Tibial nerve (tissue), 4 donors: ENCODE results near the gene ZNF513. TPM values are rescaled to one million over a fixed set of nuclear protein-coding genes. Genes with fewer than 3 reads are reported as not detected.
"Not testable (repeated sequence)": the region's sequence is repeated elsewhere in the genome, so short reads cannot be mapped to it uniquely, and the experiment has no call there.

Experiments
- DNase-seq, 2 donors: peaks; one replicate each; pipeline ENCODE4 v3.0.0-alpha.2; 2019; ENCODE audit warnings: low spot score in 2 of 2
- H3K27ac ChIP-seq, 4 donors: fragments of 200-600 bp; sonication (generic) in 3 of 4; one replicate each; pipeline ENCODE4 v1.5.1; 2017 to 2019; ENCODE audit warnings: mild to moderate bottlenecking in 1 of 4
- H3K27me3 ChIP-seq, 2 donors: fragments of 200-600 bp; sonication (generic) in 1 of 2; one replicate each; pipeline versions ENCODE4 v1.5.1 to v1.6.0; 2017 to 2019
- H3K36me3 ChIP-seq, 3 donors: fragments of 200-600 bp; sonication (generic); one replicate each; pipeline ENCODE4 v1.5.1; 2018 to 2019
- H3K4me1 ChIP-seq, 4 donors: fragments of 200-600 bp; sonication (generic) in 3 of 4; one replicate each; pipeline ENCODE4 v1.5.1; 2017 to 2019
- H3K4me3 ChIP-seq, 4 donors: fragments of 200-600 bp; sonication (generic) in 3 of 4; one replicate each; pipeline ENCODE4 v1.5.1; 2017 to 2019; ENCODE audit warnings: mild to moderate bottlenecking in 1 of 4, moderate library complexity in 1 of 4
- H3K9me3 ChIP-seq, 4 donors: fragments of 200-600 bp; sonication (generic) in 3 of 4; one replicate each; pipeline ENCODE4 v1.5.1; 2017 to 2019
- CTCF ChIP-seq, 5 experiments: fragments of 200-600 bp in 3 of 5; fragments of 450-650 bp in 2 of 5; sonication (generic) in 3 of 5; IDR thresholded peaks; one replicate each; pipeline ENCODE4 v1.5.1; 2016 to 2019; ENCODE audit warnings: antibody characterized with exemption in 5 of 5, mild to moderate bottlenecking in 3 of 5, moderate library complexity in 2 of 5
- EP300 ChIP-seq, 2 donors: sonication (generic); formaldehyde crosslinking; IDR thresholded peaks; one replicate each; pipeline ENCODE4 v1.6.1; 2017; ENCODE audit warnings: antibody characterized with exemption in 2 of 2, mild to moderate bottlenecking in 1 of 2
- POLR2A ChIP-seq, 2 donors: fragments of 450-650 bp; IDR thresholded peaks; one replicate each; pipeline ENCODE4 v1.6.1; 2017; ENCODE audit warnings: antibody characterized with exemption in 2 of 2, mild to moderate bottlenecking in 2 of 2, moderate library complexity in 2 of 2
- WGBS, 2 donors: methylation state at CpG; one replicate each; pipeline ENCODE4 v1.1.5; 2018; 5-methylcytosine and 5-hydroxymethylcytosine counted together
- total RNA-seq, 4 donors: library from RNA; depleted of rRNA; stranded (reverse); fragments of >200 nt; gene quantifications; one replicate each; pipeline ENCODE4 v1.1.0, GENCODE V29; 2016

The ZNF513 gene
- total RNA-seq, 4 donors from 2014 or later: 12.9 to 16.8 (median 14.4) TPM

GRCh38 chr2:27353762-27354596 lies 26.6 kb downstream of the ZNF513 start:
- no peak for DNase-seq
- H3K27ac ChIP-seq: no peak overlapping the region
- H3K4me3 ChIP-seq: no peak overlapping the region
- no peaks in the 10 kb centered on the region for H3K9me3 ChIP-seq
- H3K36me3 ChIP-seq: no peaks in the 10 kb centered on the region
- H3K4me1 ChIP-seq: peaks cover 0 to 54% (median 18%) of the 10 kb centered on the region in 4 donors
- no peaks in the 10 kb centered on the region for H3K27me3 ChIP-seq
- TF ChIP-seq POLR2A (IDR thresholded peaks at IDR 0.05) (no peak), CTCF (IDR thresholded peaks at IDR 0.05) (no peak), EP300 (IDR thresholded peaks at IDR 0.05) (no peak)
- 73 to 77% methylated on average over 7 of the region's 7 CpGs for WGBS, 2 donors

- H3K27ac ChIP-seq, DNase-seq, H3K9me3 ChIP-seq, H3K27me3 ChIP-seq, H3K4me3 ChIP-seq, H3K36me3 ChIP-seq: not testable (repeated sequence)
- 91 to 95% methylated on average over 5 of the region's 5 CpGs for WGBS, 2 donors
- peaks cover 0 to 54% (median 18%) of the 10 kb centered on the region in 4 donors for H3K4me1 ChIP-seq
These were observed 27.2 kb downstream of the ZNF513 start for GRCh38 chr2:27353386-27353761.

- Histone ChIP-seq H3K4me1 (peaks cover 0 to 52% (median 13%) of the 10 kb centered on the region in 4 donors), H3K36me3 (no peaks in the 10 kb centered on the region), H3K9me3 (no peaks in the 10 kb centered on the region), H3K27me3 (no peaks in the 10 kb centered on the region), H3K4me3 (no peak overlapping the region), H3K27ac (no peak overlapping the region)
- 81 to 88% methylated on average over 6 of the region's 6 CpGs for WGBS, 2 donors
- TF ChIP-seq POLR2A (IDR thresholded peaks at IDR 0.05): no peak
- no peak for TF ChIP-seq EP300 (IDR thresholded peaks at IDR 0.05)
- TF ChIP-seq CTCF (IDR thresholded peaks at IDR 0.05): no peak
- DNase-seq: no peak
These were observed 28.5 kb downstream of the ZNF513 start for GRCh38 chr2:27351802-27352598.

GRCh38 chr2:27350106-27350693 lies 30.3 kb downstream of the ZNF513 start:
- Histone ChIP-seq H3K36me3 (no peaks in the 10 kb centered on the region), H3K27me3 (no peaks in the 10 kb centered on the region), H3K27ac (no peak overlapping the region), H3K9me3 (no peaks in the 10 kb centered on the region), H3K4me3 (no peak overlapping the region), H3K4me1 (peaks cover 0 to 44% (median 6%) of the 10 kb centered on the region in 4 donors)
- no peak for DNase-seq
- TF ChIP-seq POLR2A (IDR thresholded peaks at IDR 0.05) (no peak), EP300 (IDR thresholded peaks at IDR 0.05) (no peak), CTCF (IDR thresholded peaks at IDR 0.05) (no peak)
- 72% methylated on average over 7 of the region's 7 CpGs for WGBS, 2 donors

GRCh38 chr2:27347641-27348040 lies 32.9 kb downstream of the ZNF513 start:
- 88 to 92% methylated on average over 2 of the region's 2 CpGs for WGBS, 2 donors
- no peak for TF ChIP-seq CTCF (IDR thresholded peaks at IDR 0.05)
- no peak for TF ChIP-seq POLR2A (IDR thresholded peaks at IDR 0.05)
- TF ChIP-seq EP300 (IDR thresholded peaks at IDR 0.05): no peak
- no peaks in the 10 kb centered on the region for H3K9me3 ChIP-seq

More at GRCh38 chr2:27347641-27348040, 32.9 kb downstream of the ZNF513 start:
- DNase-seq: no peak
- peak overlapping the region in 1 of 4 donors; percentile 17 for H3K27ac ChIP-seq
- H3K4me3 ChIP-seq: no peak overlapping the region
- no peaks in the 10 kb centered on the region for H3K27me3 ChIP-seq
- peaks cover 0 to 9% (median 0%) of the 10 kb centered on the region in 3 donors for H3K36me3 ChIP-seq
- peaks cover 0 to 20% (median 0%) of the 10 kb centered on the region in 4 donors for H3K4me1 ChIP-seq
